Peyer's patch (tissue), 4 donors: ENCODE measurements around the gene RGS9BP.

Source experiments
- CTCF ChIP-seq, 6 experiments: fragments of 450-650 bp in 4 of 6; fragments of 200-600 bp in 2 of 6; sonication (generic) in 1 of 6; IDR thresholded peaks; one replicate each; pipeline ENCODE4 v1.5.1; 2017 to 2019; ENCODE audit warnings: antibody characterized with exemption in 6 of 6, mild to moderate bottlenecking in 3 of 6, moderate library complexity in 1 of 6
- POLR2A ChIP-seq, 2 donors: fragments of 450-650 bp; IDR thresholded peaks; one replicate each; pipeline ENCODE4 v1.5.1; 2017; ENCODE audit warnings: antibody characterized with exemption in 2 of 2, mild to moderate bottlenecking in 2 of 2, moderate library complexity in 2 of 2

GRCh38 chr19:32662186-32662585 lies 13.5 kb upstream of the RGS9BP start:
- TF ChIP-seq CTCF (IDR thresholded peaks at IDR 0.05) (no peak), POLR2A (IDR thresholded peaks at IDR 0.05) (no peak)
